Measurements from ENCODE around the gene PRKAA2.

Gene PRKAA2

GRCh38 chr1:56655991-56656613 lies 11.0 kb downstream of the PRKAA2 start:
- H3K4me3 ChIP-seq (IDR thresholded peaks at IDR 0.05; ENCODE audit: insufficient read depth, low read depth, low read length), result no peak overlapping the region
- no peaks in the 10 kb centered on the region for H3K36me3 ChIP-seq (ENCODE audit: insufficient read depth)
- no peaks in the 10 kb centered on the region for H3K79me2 ChIP-seq (ENCODE audit: insufficient read depth, low read depth)
- no peak for TF ChIP-seq CTCF (conservative IDR thresholded peaks at IDR 0.05; ENCODE audit: low read depth, low read length)
- no peak overlapping the region for H3K4me2 ChIP-seq
- no peak overlapping the region for H3K9ac ChIP-seq
- no peaks in the 10 kb centered on the region for H4K20me1 ChIP-seq (ENCODE audit: insufficient read depth)
- no peak overlapping the region for H2AFZ ChIP-seq (ENCODE audit: low read depth)
- no peaks in the 10 kb centered on the region for H3K4me1 ChIP-seq (ENCODE audit: low read depth, poor library complexity, severe bottlenecking)
- no peaks in the 10 kb centered on the region for H3K27me3 ChIP-seq (ENCODE audit: insufficient read depth, low read depth)
- no peak overlapping the region for H3K27ac ChIP-seq

GRCh38 chr1:56658254-56658653 lies 13.1 kb downstream of the PRKAA2 start:
- Histone ChIP-seq H3K36me3 (ENCODE audit: insufficient read depth) (no peaks in the 10 kb centered on the region), H2AFZ (ENCODE audit: low read depth) (no peak overlapping the region), H3K27ac (no peak overlapping the region), H3K4me3 (IDR thresholded peaks at IDR 0.05; ENCODE audit: insufficient read depth, low read depth, low read length) (no peak overlapping the region), H4K20me1 (ENCODE audit: insufficient read depth) (no peaks in the 10 kb centered on the region), H3K79me2 (ENCODE audit: insufficient read depth, low read depth) (no peaks in the 10 kb centered on the region), H3K9ac (no peak overlapping the region), H3K4me1 (ENCODE audit: low read depth, poor library complexity, severe bottlenecking) (no peaks in the 10 kb centered on the region), H3K4me2 (no peak overlapping the region), H3K27me3 (ENCODE audit: insufficient read depth, low read depth) (no peaks in the 10 kb centered on the region)
- no peak for TF ChIP-seq CTCF (conservative IDR thresholded peaks at IDR 0.05; ENCODE audit: low read depth, low read length)

GRCh38 chr1:56660293-56660692 lies 15.2 kb downstream of the PRKAA2 start:
- H3K36me3 ChIP-seq (ENCODE audit: insufficient read depth), result no peaks in the 10 kb centered on the region
- H3K79me2 ChIP-seq (ENCODE audit: insufficient read depth, low read depth), result no peaks in the 10 kb centered on the region
- no peak overlapping the region for H3K4me3 ChIP-seq (IDR thresholded peaks at IDR 0.05; ENCODE audit: insufficient read depth, low read depth, low read length)
- H3K27me3 ChIP-seq (ENCODE audit: insufficient read depth, low read depth), result no peaks in the 10 kb centered on the region
- no peak for TF ChIP-seq CTCF (conservative IDR thresholded peaks at IDR 0.05; ENCODE audit: low read depth, low read length)
- no peaks in the 10 kb centered on the region for H4K20me1 ChIP-seq (ENCODE audit: insufficient read depth)
- H3K4me1 ChIP-seq (ENCODE audit: low read depth, poor library complexity, severe bottlenecking), result no peaks in the 10 kb centered on the region
- H3K9ac ChIP-seq, result no peak overlapping the region
- no peak overlapping the region for H3K27ac ChIP-seq
- no peak overlapping the region for H3K4me2 ChIP-seq
- no peak overlapping the region for H2AFZ ChIP-seq (ENCODE audit: low read depth)

- TF ChIP-seq CTCF (conservative IDR thresholded peaks at IDR 0.05; ENCODE audit: low read depth, low read length), result no peak
- Histone ChIP-seq H2AFZ (ENCODE audit: low read depth) (no peak overlapping the region), H4K20me1 (ENCODE audit: insufficient read depth) (no peaks in the 10 kb centered on the region), H3K36me3 (ENCODE audit: insufficient read depth) (no peaks in the 10 kb centered on the region), H3K4me3 (IDR thresholded peaks at IDR 0.05; ENCODE audit: insufficient read depth, low read depth, low read length) (no peak overlapping the region), H3K4me2 (no peak overlapping the region), H3K9ac (no peak overlapping the region), H3K27me3 (ENCODE audit: insufficient read depth, low read depth) (no peaks in the 10 kb centered on the region), H3K79me2 (ENCODE audit: insufficient read depth, low read depth) (no peaks in the 10 kb centered on the region), H3K27ac (no peak overlapping the region), H3K4me1 (ENCODE audit: low read depth, poor library complexity, severe bottlenecking) (no peaks in the 10 kb centered on the region)
Measured at GRCh38 chr1:56663846-56664245, 18.7 kb downstream of the PRKAA2 start.

Data from KMS-11 (cell line).